Omental fat pad (tissue), 4 donors: ENCODE measurements around the gene CUZD1. TPM values are rescaled to one million over a fixed set of nuclear protein-coding genes. Genes with fewer than 3 reads are reported as not detected.
"Not testable (repeated sequence)": the region's sequence is repeated elsewhere in the genome, so short reads cannot be mapped to it uniquely, and the experiment has no call there.

Experiments used
- ATAC-seq: fragments of 150-250 bp; one replicate; pipeline ENCODE4 v1.9.1; 2016; ENCODE audit warnings: mild to moderate bottlenecking, moderate library complexity; ENCODE audit not compliant: low FRiP score
- DNase-seq: peaks from one replicate; pipeline ENCODE4 v3.0.0-alpha.2; 2019; ENCODE audit warnings: low spot score
- total RNA-seq, 4 donors: library from RNA; depleted of rRNA; stranded (reverse); fragments of >200 nt; gene quantifications; one replicate each; pipeline ENCODE4 v1.1.0, GENCODE V29; 2016
- TF ChIP-seq, protein P1 (sequence below), 3 donors: fragments of 450-650 bp; IDR thresholded peaks; one replicate each; pipeline ENCODE4 v1.5.1; 2016 to 2017; ENCODE audit warnings: antibody characterized with exemption in 3 of 3, mild to moderate bottlenecking in 3 of 3, moderate library complexity in 2 of 3

Gene CUZD1
- total RNA-seq, 4 donors from 2014 or later = 0.28 to 1.4 (median 0.73) TPM

DNA sequence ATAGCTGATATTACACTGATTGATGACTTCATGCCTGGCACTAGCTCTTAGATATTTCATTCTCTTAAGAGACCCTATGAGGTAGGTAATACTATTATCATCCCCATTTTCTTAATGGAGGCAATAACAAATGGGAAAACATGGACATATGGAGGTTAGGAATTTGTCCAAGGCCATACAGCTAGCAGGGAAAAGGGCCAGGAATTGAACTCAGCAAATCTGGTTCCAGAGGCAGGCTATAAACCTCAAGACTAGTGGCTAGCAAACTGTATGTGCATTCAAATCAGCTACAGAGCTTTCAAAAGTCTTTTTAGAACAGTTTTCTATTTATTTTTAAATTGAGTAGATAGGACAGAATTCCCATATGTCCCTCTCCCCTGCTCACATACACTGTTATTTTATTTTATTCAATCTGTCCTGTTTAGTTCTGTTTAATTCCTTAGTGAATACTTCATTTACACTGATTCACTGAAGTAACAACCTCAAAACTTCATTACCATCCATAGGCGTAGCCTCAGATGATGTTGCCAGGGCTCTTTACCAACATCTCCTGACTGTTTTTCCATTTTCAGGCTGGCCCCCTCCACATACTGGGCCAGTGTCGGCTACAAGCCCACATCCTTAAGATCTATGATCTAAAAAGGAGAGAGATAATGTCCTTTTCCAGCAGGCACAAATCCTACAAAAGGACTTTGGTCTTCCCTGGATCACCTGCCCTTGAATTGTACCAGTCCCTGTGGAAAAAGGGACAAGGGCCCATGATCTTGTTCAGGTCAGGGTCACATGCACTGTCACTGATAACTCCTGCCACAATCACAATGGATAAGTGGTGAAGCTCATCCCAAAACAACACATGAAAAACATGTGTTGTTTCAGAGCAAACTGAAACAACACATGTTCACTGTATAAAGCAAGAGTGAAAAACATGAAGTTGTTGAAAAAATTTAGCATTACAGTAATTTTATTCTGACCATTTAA lies 17.8 kb upstream of the CUZD1 start:
- no peak for ATAC-seq
- DNase-seq = no peak
- TF ChIP-seq, protein P1, sequence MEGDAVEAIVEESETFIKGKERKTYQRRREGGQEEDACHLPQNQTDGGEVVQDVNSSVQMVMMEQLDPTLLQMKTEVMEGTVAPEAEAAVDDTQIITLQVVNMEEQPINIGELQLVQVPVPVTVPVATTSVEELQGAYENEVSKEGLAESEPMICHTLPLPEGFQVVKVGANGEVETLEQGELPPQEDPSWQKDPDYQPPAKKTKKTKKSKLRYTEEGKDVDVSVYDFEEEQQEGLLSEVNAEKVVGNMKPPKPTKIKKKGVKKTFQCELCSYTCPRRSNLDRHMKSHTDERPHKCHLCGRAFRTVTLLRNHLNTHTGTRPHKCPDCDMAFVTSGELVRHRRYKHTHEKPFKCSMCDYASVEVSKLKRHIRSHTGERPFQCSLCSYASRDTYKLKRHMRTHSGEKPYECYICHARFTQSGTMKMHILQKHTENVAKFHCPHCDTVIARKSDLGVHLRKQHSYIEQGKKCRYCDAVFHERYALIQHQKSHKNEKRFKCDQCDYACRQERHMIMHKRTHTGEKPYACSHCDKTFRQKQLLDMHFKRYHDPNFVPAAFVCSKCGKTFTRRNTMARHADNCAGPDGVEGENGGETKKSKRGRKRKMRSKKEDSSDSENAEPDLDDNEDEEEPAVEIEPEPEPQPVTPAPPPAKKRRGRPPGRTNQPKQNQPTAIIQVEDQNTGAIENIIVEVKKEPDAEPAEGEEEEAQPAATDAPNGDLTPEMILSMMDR (IDR thresholded peaks at IDR 0.05) = no peak

DNA sequence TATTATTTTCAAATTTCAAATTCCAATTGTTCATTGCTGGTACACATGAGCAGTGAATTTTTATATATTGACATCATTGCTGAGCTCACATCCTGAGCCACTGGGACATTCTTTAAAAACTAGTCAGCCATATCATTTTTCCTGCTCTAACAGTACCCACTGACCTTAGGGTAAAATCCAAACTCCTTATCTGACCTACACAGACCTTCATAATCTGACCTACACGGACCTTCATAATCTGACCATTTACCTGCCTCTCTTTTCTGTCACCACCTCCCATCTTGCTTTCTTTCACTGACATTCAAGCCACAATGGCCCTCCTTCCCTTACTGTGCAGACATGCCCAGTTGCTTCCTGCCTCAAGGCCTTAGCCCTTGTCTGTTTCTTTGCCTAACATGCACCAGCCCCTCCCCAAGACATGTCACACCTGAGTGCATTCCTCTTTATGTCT lies 16.1 kb upstream of the CUZD1 start:
- ATAC-seq (no peak), DNase-seq (no peak)
- TF ChIP-seq, protein P1 (IDR thresholded peaks at IDR 0.05) = no peak

DNA sequence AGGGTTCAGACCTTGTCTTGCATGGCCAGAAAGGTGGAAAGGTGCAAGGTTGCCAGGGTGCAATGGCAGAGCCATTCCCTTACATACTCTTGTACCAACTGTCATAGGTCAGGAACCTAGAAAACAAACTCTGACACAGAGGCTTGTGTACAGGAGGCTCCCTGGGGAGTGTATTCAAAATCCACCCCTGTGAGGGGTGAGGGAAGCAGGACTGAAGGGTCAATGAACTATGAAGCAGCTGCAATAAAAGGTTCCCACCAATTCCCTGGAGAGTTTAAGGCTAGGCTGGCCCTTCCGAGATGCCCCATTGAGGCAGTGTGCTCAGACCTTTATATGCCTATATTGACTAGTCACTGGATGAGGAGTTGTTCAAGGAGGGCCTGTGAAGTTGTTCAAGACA lies 13.9 kb upstream of the CUZD1 start:
- DNase-seq (no peak), ATAC-seq (no peak)
- TF ChIP-seq, protein P1 (IDR thresholded peaks at IDR 0.05) = no peak

DNA sequence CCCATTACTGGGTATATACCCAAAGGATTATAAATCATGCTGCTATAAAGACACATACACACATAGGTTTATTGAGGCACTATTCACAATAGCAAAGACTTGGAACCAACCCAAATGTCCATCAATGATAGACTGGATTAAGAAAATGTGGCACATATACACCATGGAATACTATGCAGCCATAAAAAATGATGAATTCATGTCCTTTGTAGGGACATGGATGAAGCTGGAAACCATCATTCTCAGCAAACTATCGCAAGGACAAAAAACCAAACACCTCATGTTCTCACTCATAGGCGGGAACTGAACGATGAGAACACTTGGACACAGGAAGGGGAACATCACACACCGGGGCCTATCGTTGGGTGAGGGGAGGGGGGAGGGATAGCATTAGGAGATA lies 12.4 kb upstream of the CUZD1 start:
- ATAC-seq, DNase-seq: not testable (repeated sequence)

DNA sequence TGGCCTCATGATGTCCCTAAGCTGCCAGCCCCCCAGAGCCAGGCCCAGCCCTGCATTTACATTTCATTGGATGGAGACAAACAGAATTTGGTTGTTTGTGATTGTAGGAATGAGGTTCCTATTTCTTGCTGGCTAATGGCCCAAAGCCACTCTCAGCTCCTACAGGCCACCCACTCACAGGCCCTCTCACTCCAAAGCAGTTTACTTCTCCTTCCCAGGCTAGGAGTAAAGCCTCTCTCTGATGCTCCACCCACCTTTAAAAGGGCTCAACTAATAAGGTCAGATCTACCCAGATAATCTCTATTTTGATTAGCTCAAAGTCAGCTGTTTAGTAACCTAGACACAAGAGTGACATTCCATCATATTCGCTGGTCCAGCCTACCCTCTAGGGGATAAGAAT lies 11.2 kb upstream of the CUZD1 start:
- TF ChIP-seq, protein P1 (IDR thresholded peaks at IDR 0.05) = no peak
- DNase-seq (no peak), ATAC-seq (no peak)

DNA sequence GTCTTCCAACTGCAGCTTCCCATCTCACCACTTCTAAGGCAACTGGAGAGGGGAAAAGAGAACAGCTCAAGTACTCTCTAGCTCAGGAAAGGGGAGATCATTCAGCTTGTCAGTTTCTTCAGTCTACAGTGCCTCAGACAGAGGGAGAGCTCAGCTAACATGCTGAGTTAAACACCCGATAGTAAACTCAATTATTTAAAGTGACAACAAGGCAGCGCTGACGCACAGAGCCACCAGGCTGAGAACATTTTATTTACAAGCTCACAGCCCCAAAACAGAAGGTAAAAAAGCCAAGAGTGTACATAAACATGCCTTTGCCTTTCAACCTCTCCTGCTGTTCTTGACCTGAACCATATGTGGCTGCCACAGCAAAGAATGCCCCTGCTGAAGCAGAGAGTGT lies 10.1 kb upstream of the CUZD1 start:
- TF ChIP-seq, protein P1 (IDR thresholded peaks at IDR 0.05) = no peak
- DNase-seq (no peak), ATAC-seq (no peak)

DNA sequence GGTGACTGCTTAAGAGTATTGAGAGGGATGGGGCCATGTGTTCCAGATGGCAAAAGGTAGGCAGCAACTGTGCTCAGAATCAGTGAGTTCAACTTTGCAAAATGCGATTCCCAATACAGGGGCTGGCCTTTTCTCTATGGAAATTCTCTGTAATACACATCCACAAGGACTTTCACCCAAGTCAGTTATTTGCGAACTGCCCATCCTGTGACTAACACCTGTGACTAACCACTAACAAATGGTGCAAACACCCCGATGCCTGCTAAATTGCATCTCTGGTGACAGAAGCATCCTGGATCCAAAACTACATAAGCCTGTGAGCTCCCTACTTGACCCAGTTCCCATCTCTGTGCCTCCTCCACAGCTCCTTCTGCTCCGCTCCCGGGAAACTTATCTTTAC lies 9.0 kb upstream of the CUZD1 start:
- TF ChIP-seq, protein P1 (IDR thresholded peaks at IDR 0.05) = no peak
- ATAC-seq (no peak), DNase-seq (no peak)
